GM12878 (cell line): ENCODE measurements around the gene WWOX. TPM values are rescaled to one million over a fixed set of nuclear protein-coding genes. Genes with fewer than 3 reads are reported as not detected.

Experiments
- ATAC-seq: fragments of 200-7000 bp; cut with Tn5 transposase; 3 replicates; pipeline ENCODE4 v1.9.1; 2020; ENCODE audit warnings: mild to moderate bottlenecking, moderate library complexity
- BruUV-seq: library from RNA; stranded (reverse); fragments of 400-500 nt; replicated peaks from 2 replicates; lab custom pipeline; 2021; lab: Mats Ljungman, UMichigan
- CTCF ChIA-PET: fragments of 300-600 bp; sonication (Branson Sonifier 250); formaldehyde crosslinking; extraction: SDS; loops from one replicate; lab custom pipeline; 2021; ENCODE audit warnings: inconsistent platforms; lab: Yijun Ruan, JAX
- POLR2A ChIA-PET: fragments of 350-600 bp; formaldehyde crosslinking; extraction: SDS; loops from one replicate; lab custom pipeline; 2021; ENCODE audit warnings: inconsistent platforms; lab: Charles Lee
- RAD21 ChIA-PET: fragments of 300-600 bp; sonication (Branson Sonifier 250); formaldehyde crosslinking; loops from one replicate; lab custom pipeline; 2023; ENCODE audit warnings: antibody characterized with exemption; ENCODE audit not compliant: unreplicated experiment; lab: Charles Lee
- SMC1A ChIA-PET: fragments of 300-600 bp; sonication (Branson Sonifier 250); formaldehyde crosslinking; loops from one replicate; lab custom pipeline; 2023; ENCODE audit not compliant: unreplicated experiment, uncharacterized antibody; lab: Charles Lee
- DNase-seq: peaks from one replicate; pipeline ENCODE4 v3.0.0-alpha.2; 2011; ENCODE audit warnings: low read depth, low spot score
- FAIRE-seq: peaks from 3 replicates; lab custom pipeline; 2011; peaks lifted over from hg19 to GRCh38; lab: Jason Lieb, UNC
- H2AFZ ChIP-seq: 2 replicates; pipeline ENCODE4 v1.6.0; 2011; ENCODE audit warnings: low read depth, low read length, control low read depth; ENCODE audit not compliant: control insufficient read depth
- H3K27ac ChIP-seq: 2 replicates; pipeline ENCODE4 v1.5.1; 2011; ENCODE audit warnings: control low read depth; ENCODE audit not compliant: control insufficient read depth, insufficient read depth
- H3K27me3 ChIP-seq, 2 experiments: replicated peaks in 1 of 2; 2 replicates each; pipeline versions ENCODE4 v1.6.0 to v1.6.1; 2011; ENCODE audit warnings: low read length in 1 of 2; ENCODE audit not compliant: control insufficient read depth in 2 of 2, insufficient read depth in 2 of 2
- H3K36me3 ChIP-seq, 2 experiments: 2 replicates each; pipeline ENCODE4 v1.5.1; 2011; ENCODE audit warnings: low read length in 1 of 2; ENCODE audit not compliant: control insufficient read depth in 2 of 2, insufficient read depth in 2 of 2
- H3K4me1 ChIP-seq: 2 replicates; pipeline ENCODE4 v1.6.1; 2011; ENCODE audit warnings: mild to moderate bottlenecking, low read length, moderate library complexity, mixed read lengths; ENCODE audit not compliant: control insufficient read depth, insufficient read depth
- H3K4me2 ChIP-seq: 2 replicates; pipeline ENCODE4 v1.6.0; 2011; ENCODE audit warnings: control low read depth; ENCODE audit not compliant: control insufficient read depth, insufficient read depth
- H3K4me3 ChIP-seq: fragments of 200-600 bp; sonication (generic); 2 replicates; pipeline ENCODE4 v1.5.1; 2016
- H3K79me2 ChIP-seq: 2 replicates; pipeline ENCODE4 v1.6.0; 2011; ENCODE audit warnings: low read length; ENCODE audit not compliant: control insufficient read depth, insufficient read depth
- H3K9ac ChIP-seq: 2 replicates; pipeline ENCODE4 v1.8.0; 2011; ENCODE audit warnings: low read length, control low read depth, mixed read lengths; ENCODE audit not compliant: control insufficient read depth, insufficient read depth
- H3K9me3 ChIP-seq: replicated peaks from 3 replicates; pipeline ENCODE4 v1.5.1; 2011; ENCODE audit warnings: mild to moderate bottlenecking, low read length; ENCODE audit not compliant: control insufficient read depth, insufficient read depth
- H4K20me1 ChIP-seq: 2 replicates; pipeline ENCODE4 v1.6.0; 2011; ENCODE audit not compliant: control insufficient read depth, insufficient read depth
- BACH1 ChIP-seq: fragments of 450-650 bp; IDR thresholded peaks from 2 replicates; pipeline ENCODE4 v1.6.1; 2017; ENCODE audit warnings: mild to moderate bottlenecking, borderline replicate concordance
- BCL11A ChIP-seq: IDR thresholded peaks from 2 replicates; pipeline ENCODE4 v1.6.1; 2011; ENCODE audit warnings: low read depth, low read length
- CEBPB ChIP-seq, 2 experiments: fragments of 150-350 bp in 1 of 2; IDR thresholded peaks; 2 replicates each; pipeline ENCODE4 v1.6.1; 2012 to 2014; ENCODE audit warnings: low read depth in 2 of 2, low read length in 2 of 2, borderline replicate concordance in 1 of 2, inconsistent platforms in 1 of 2
- E2F8 ChIP-seq: fragments of 450-650 bp; IDR thresholded peaks from 2 replicates; pipeline ENCODE4 v1.6.1; 2018; ENCODE audit warnings: mild to moderate bottlenecking, low read depth, moderate library complexity; ENCODE audit not compliant: partially characterized antibody
- GABPA ChIP-seq: IDR thresholded peaks from 2 replicates; pipeline ENCODE4 v1.6.1; 2014; ENCODE audit warnings: antibody characterized with exemption, low read depth, mild to moderate bottlenecking, inconsistent platforms
- RUNX3 ChIP-seq: IDR thresholded peaks from 2 replicates; pipeline ENCODE4 v1.6.1; 2012; ENCODE audit warnings: low read length, inconsistent platforms
- SMARCA5 ChIP-seq: fragments of 450-650 bp; IDR thresholded peaks from 2 replicates; pipeline ENCODE4 v1.6.1; 2017; ENCODE audit warnings: mild to moderate bottlenecking
- WGBS: methylation state at CpG from one replicate; pipeline ENCODE4 v1.1.6; 2016; ENCODE audit warnings: low lambda C conversion rate; ENCODE audit not compliant: insufficient replicate concordance, insufficient coverage; ENCODE audit errors: missing lambda C conversion rate; 5-methylcytosine and 5-hydroxymethylcytosine counted together
- in situ Hi-C: fragments of 300-500 bp; cut with MboI; formaldehyde crosslinking; loops from 9 replicates; pipeline ENCODE4 v1.14.3; 2018; ENCODE audit warnings: mixed read lengths
- intact Hi-C: fragments of 100-400 bp; cut with micrococcal nuclease; formaldehyde crosslinking; loops from one replicate; pipeline ENCODE4 v1.14.2; 2022; ENCODE audit not compliant: unreplicated experiment
- polyA plus RNA-seq, 11 experiments: library from polyadenylated mRNA; depleted of rRNA in 4 of 11; unstranded in 6 of 11; stranded (reverse) in 5 of 11; fragments of >200 nt; fragmentation: Nextera tagmentation in 4 of 11; fragmentation: Illumina TruSeq in 1 of 11; extraction: Ambion mirVana in 4 of 11; extraction: Trizol in 1 of 11; gene quantifications; 1 replicate in 1 of 11; 2 replicates in 10 of 11; pipeline versions ENCODE4 v1.2.1 to v1.2.3, GENCODE V29; 2011 to 2016; ENCODE audit warnings: inconsistent platforms in 2 of 11, missing spikeins in 2 of 11, low read depth in 1 of 11
- total RNA-seq, 4 experiments: library from RNA; depleted of rRNA in 3 of 4; stranded (reverse); fragments of >200 nt in 3 of 4; fragmentation: Illumina TruSeq in 1 of 4; extraction: Trizol in 1 of 4; gene quantifications; 2 replicates each; pipeline versions ENCODE4 v1.2.1 to v1.2.3, GENCODE V29; 2013 to 2021

The WWOX gene
- total and polyA plus RNA-seq, 10 of the 15 experiments (the other 5 are each of a cell fraction or from before 2014, with no cell fraction given) = 2.8 to 24.4 (median 17.8) TPM

- ChIA-PET POLR2A (no interaction called here), RAD21 (no interaction called here), SMC1A (no interaction called here), CTCF (no interaction called here)
- H3K27me3 ChIP-seq = no peaks in the 10 kb centered on the region
- H3K4me2 ChIP-seq = no peak overlapping the region
- BruUV-seq = no TSS peak
- DNase-seq (no peak), FAIRE-seq (no peak), ATAC-seq (no peak)
- no peak overlapping the region for H3K27ac ChIP-seq
- no peak for TF ChIP-seq RUNX3
- no peak for TF ChIP-seq BCL11A
- no peak for TF ChIP-seq GABPA
- TF ChIP-seq SMARCA5 = no peak
- TF ChIP-seq BACH1 = no peak
- no peak for TF ChIP-seq CEBPB (IDR thresholded peaks at IDR 0.05; ENCODE audit: borderline replicate concordance in 1 of 2, low read depth in 2 of 2, low read length in 2 of 2)
- TF ChIP-seq E2F8 = no peak
- H3K36me3 ChIP-seq = no peaks in the 10 kb centered on the region
- intact Hi-C loops = no loop called here
- no peaks in the 10 kb centered on the region for H3K9me3 ChIP-seq
- no peaks in the 10 kb centered on the region for H4K20me1 ChIP-seq
- no peak overlapping the region for H3K4me3 ChIP-seq
- in situ Hi-C loops = no loop called here
- no peaks in the 10 kb centered on the region for H3K4me1 ChIP-seq
- H2AFZ ChIP-seq = no peak overlapping the region
- no peaks in the 10 kb centered on the region for H3K79me2 ChIP-seq
- 68% methylated on average over 5 of the region's 5 CpGs for WGBS
- H3K9ac ChIP-seq = no peak overlapping the region
Measured at GRCh38 chr16:78399384-78399783, 299.9 kb downstream of the WWOX start.
